Gastrocnemius medialis (tissue), 4 donors: ENCODE data around the gene INPP5A.

ENCODE experiments used
- CTCF ChIP-seq, 5 experiments: fragments of 450-650 bp in 3 of 5; fragments of 200-600 bp in 2 of 5; sonication (generic) in 2 of 5; IDR thresholded peaks in 4 of 5; conservative IDR thresholded peaks in 1 of 5; 1 replicate in 4 of 5; 2 replicates in 1 of 5; pipeline ENCODE4 v1.5.1; 2016 to 2019; ENCODE audit warnings: antibody characterized with exemption in 5 of 5, mild to moderate bottlenecking in 3 of 5, moderate library complexity in 3 of 5
- POLR2A ChIP-seq, 2 donors: fragments of 450-650 bp; IDR thresholded peaks; one replicate each; pipeline ENCODE4 v1.6.1; 2017; ENCODE audit warnings: antibody characterized with exemption in 2 of 2, mild to moderate bottlenecking in 2 of 2, moderate library complexity in 2 of 2

GRCh38 chr10:132793213-132793612, 255.6 kb downstream of the INPP5A start:
- no peak for TF ChIP-seq CTCF (IDR thresholded peaks at IDR 0.05 in 4 of 5, conservative IDR thresholded peaks at IDR 0.05 in 1 of 5)
- no peak for TF ChIP-seq POLR2A (IDR thresholded peaks at IDR 0.05)
